NCI-H1092 treated with DMSO at 0.1 percent for 48 hours (cell line): Measurements from ENCODE around the gene SPINK7.

Experiments used
- DNase-seq: peaks from one replicate; lab custom pipeline; 2025; lab: John Stamatoyannopoulos, UW

SPINK7 gene

DNA sequence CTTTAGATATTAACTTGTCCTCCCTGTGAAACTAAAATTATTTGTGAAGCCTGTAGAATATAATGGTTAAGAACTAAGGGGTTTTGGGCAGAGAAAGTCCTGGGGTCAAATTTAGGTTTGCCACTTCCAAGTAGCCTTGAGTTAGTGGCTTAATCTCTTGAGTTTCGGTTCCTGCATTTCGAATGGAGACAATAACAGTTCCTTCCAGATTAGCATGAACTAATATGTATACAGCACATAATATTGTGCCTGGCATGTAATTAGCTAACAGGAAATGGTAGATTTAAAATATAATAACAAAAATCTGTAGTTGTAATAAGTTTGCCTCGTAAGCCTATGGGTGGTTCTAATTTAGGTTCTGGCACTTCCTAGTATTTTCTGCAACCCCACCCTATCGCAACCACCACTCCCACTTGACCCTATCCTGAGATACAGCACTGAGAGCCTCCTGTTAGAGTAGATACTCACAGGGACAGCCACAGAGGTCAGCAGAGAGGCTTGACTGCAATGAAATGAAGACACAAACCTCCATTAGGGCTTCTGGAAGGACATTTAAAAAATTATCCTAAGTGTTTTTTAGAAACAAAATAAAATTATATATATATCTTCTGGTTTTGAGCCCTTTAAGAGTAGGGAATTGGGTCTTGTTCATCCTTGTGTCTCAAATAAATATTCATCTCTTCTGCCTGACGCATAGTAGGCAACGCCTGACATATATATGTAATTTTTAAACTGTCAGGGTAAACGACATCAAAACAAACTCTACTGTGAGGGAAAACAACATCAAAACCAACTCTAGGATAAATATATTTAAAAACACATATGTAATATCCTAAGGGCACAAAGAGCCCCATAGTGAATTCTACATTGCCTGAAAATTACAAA, 31.6 kb downstream of the SPINK7 start:
- DNase-seq, result no peak

DNA sequence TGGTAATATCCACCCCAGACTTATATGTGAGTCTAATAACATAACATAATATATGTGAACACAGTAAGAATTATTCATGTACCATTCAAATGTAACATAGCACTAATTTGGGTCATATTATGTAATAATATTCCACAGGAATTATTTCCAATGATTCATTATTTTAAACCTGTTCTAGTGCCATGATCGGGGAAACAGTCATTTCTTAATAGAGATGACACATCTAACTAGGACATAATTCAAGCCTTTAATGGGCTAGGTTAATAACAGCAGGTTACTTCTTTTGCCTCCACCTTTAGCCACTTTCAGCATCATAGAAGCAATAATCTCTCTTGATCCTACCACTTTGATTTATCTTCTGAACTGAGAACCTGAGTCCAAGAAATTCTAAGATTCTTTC, 35.5 kb downstream of the SPINK7 start:
- no peak for DNase-seq

DNA sequence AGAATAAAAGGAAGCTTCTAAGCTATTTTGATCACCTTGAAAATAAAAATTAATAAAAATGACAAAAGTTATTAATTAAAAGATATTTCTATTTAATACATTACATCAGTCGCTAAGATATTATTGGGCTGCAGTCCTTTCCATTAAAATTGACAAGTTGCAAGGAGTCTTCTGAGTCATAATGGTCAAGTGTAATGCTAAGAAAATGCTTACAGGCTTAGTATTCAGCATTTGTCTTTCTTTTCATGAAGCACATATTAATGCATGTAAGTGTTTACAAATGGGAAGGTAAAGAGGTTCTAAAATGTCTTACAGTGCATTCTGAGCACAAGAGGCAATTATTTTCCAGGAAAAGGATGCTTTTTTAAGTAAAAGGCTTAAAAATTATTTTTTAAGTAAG, 40.5 kb downstream of the SPINK7 start:
- DNase-seq, result no peak

DNA sequence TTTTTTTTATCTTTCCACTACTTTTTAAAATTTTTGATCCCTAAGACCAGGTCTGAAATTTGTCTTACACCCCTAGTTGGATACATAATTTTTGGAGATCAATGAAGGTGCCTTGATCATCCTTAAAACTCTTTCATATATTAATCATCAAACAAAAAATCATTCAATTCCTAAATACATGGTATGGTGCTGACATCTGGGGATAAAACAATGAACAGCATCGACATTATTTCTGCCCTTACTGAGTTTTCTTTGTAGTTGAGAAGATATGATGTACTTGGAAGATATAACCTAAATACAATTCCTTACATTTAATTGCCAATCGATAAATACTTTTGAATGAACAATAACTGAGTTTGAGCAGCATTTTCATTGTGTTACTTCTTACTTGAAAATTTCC, 41.4 kb downstream of the SPINK7 start:
- no peak for DNase-seq

DNA sequence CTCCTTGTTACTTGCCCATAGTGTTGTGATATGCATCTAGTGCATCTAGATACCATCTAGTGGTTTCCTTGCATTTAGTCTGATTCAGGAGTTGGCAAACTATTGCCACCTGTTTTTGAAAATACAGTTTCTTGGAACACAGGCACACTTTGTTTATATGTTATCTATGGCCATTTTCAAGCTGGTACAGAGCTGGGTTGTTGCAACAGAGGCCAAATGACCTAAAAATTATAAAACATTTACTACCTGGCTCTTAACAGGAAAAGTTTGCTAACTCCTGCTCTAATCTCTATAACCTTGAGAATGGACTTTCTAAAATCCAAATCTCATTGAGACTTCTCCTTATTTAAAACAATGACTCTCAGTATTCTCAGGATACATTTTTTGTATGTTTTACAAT, 52.1 kb downstream of the SPINK7 start:
- DNase-seq, result no peak
